GM19193 (cell line): Measurements from ENCODE around the gene PKD2L1.

ENCODE experiments used
- POLR2A ChIP-seq: IDR thresholded peaks from 4 replicates; pipeline ENCODE4 v1.6.1; 2011; ENCODE audit not compliant: insufficient read depth, insufficient read length; ENCODE audit errors: extremely low read depth

Gene PKD2L1

GRCh38 chr10:100344241-100344788, 14.3 kb upstream of the PKD2L1 start:
- TF ChIP-seq POLR2A = no peak

GRCh38 chr10:100342627-100342972, 12.6 kb upstream of the PKD2L1 start:
- no peak for TF ChIP-seq POLR2A

- TF ChIP-seq POLR2A = no peak
Observed at GRCh38 chr10:100341953-100342626, 12.1 kb upstream of the PKD2L1 start.

GRCh38 chr10:100340948-100341847, 11.2 kb upstream of the PKD2L1 start:
- no peak for TF ChIP-seq POLR2A

GRCh38 chr10:100339236-100339635, 9.2 kb upstream of the PKD2L1 start:
- TF ChIP-seq POLR2A = peak; percentile 42

- TF ChIP-seq POLR2A = no peak
Observed at GRCh38 chr10:100338434-100339036, 8.5 kb upstream of the PKD2L1 start.

GRCh38 chr10:100334762-100335161, 4.7 kb upstream of the PKD2L1 start:
- TF ChIP-seq POLR2A = no peak

- TF ChIP-seq POLR2A = no peak
Observed at GRCh38 chr10:100333661-100334440, 3.8 kb upstream of the PKD2L1 start.

- TF ChIP-seq POLR2A = no peak
Observed at GRCh38 chr10:100333106-100333505, 3.1 kb upstream of the PKD2L1 start.

GRCh38 chr10:100328198-100328597, 1.8 kb downstream of the PKD2L1 start:
- no peak for TF ChIP-seq POLR2A

GRCh38 chr10:100327718-100328009, 2.4 kb downstream of the PKD2L1 start:
- no peak for TF ChIP-seq POLR2A

- TF ChIP-seq POLR2A = peak; percentile 49
Observed at GRCh38 chr10:100327007-100327717, 2.9 kb downstream of the PKD2L1 start.

- no peak for TF ChIP-seq POLR2A
Observed at GRCh38 chr10:100325158-100325557, 4.9 kb downstream of the PKD2L1 start.

GRCh38 chr10:100319707-100320402, 10.2 kb downstream of the PKD2L1 start:
- TF ChIP-seq POLR2A = no peak
